HPDE6-E6E7 (cell line): Measurements from ENCODE around the gene AAK1.
"Not testable (repeated sequence)": the region's sequence is repeated elsewhere in the genome, so short reads cannot be mapped to it uniquely, and the experiment has no call there.

Experiments used
- DNase-seq: peaks from one replicate; pipeline ENCODE4 v3.0.0; 2011; ENCODE audit warnings: missing footprints; ENCODE audit errors: extremely low spot score

Gene AAK1

GRCh38 chr2:69625078-69625795, 18.3 kb downstream of the AAK1 start:
- no peak for DNase-seq

- no peak for DNase-seq
Measured at GRCh38 chr2:69624611-69625010, 18.9 kb downstream of the AAK1 start.

- DNase-seq: no peak
Measured at GRCh38 chr2:69624131-69624530, 19.4 kb downstream of the AAK1 start.

GRCh38 chr2:69623236-69623635, 20.3 kb downstream of the AAK1 start:
- DNase-seq: no peak

GRCh38 chr2:69622805-69623204, 20.7 kb downstream of the AAK1 start:
- DNase-seq: not testable (repeated sequence)

- DNase-seq: not testable (repeated sequence)
Measured at GRCh38 chr2:69622017-69622540, 21.5 kb downstream of the AAK1 start.

GRCh38 chr2:69621440-69621839, 22.1 kb downstream of the AAK1 start:
- no peak for DNase-seq

- no peak for DNase-seq
Measured at GRCh38 chr2:69620870-69621269, 22.7 kb downstream of the AAK1 start.

- DNase-seq: no peak
Measured at GRCh38 chr2:69619725-69620124, 23.8 kb downstream of the AAK1 start.

- DNase-seq: no peak
Measured at GRCh38 chr2:69618362-69618761, 25.2 kb downstream of the AAK1 start.

GRCh38 chr2:69617744-69618143, 25.8 kb downstream of the AAK1 start:
- no peak for DNase-seq

- peak; percentile 50 for DNase-seq
Measured at GRCh38 chr2:69616755-69617154, 26.8 kb downstream of the AAK1 start.

GRCh38 chr2:69615969-69616368, 27.6 kb downstream of the AAK1 start:
- DNase-seq: no peak

GRCh38 chr2:69615078-69615625, 28.4 kb downstream of the AAK1 start:
- DNase-seq: no peak

GRCh38 chr2:69612707-69613106, 30.8 kb downstream of the AAK1 start:
- no peak for DNase-seq

- DNase-seq: no peak
Measured at GRCh38 chr2:69612200-69612599, 31.3 kb downstream of the AAK1 start.

GRCh38 chr2:69608109-69608508, 35.4 kb downstream of the AAK1 start:
- no peak for DNase-seq

- DNase-seq: not testable (repeated sequence)
Measured at GRCh38 chr2:69606771-69607170, 36.8 kb downstream of the AAK1 start.

- DNase-seq: no peak
Measured at GRCh38 chr2:69605284-69605683, 38.3 kb downstream of the AAK1 start.

- no peak for DNase-seq
Measured at GRCh38 chr2:69604836-69605235, 38.7 kb downstream of the AAK1 start.

GRCh38 chr2:69604026-69604678, 39.4 kb downstream of the AAK1 start:
- DNase-seq: no peak

GRCh38 chr2:69603146-69603743, 40.3 kb downstream of the AAK1 start:
- no peak for DNase-seq
